Esophagus muscularis mucosa (tissue), 4 donors: ENCODE data around the gene FMNL1. TPM values are rescaled to one million over a fixed set of nuclear protein-coding genes. Genes with fewer than 3 reads are reported as not detected.

ENCODE experiments used
- DNase-seq: peaks from one replicate; pipeline ENCODE4 v3.0.0-alpha.2; 2017; ENCODE audit errors: extremely low spot score
- H3K27ac ChIP-seq, 4 donors: fragments of 200-600 bp; sonication (generic); replicated peaks in 1 of 4; 1 replicate in 3 of 4; 2 replicates in 1 of 4; pipeline ENCODE4 v1.5.1; 2016 to 2019; ENCODE audit warnings: mild to moderate bottlenecking in 1 of 4
- H3K27me3 ChIP-seq, 4 donors: fragments of 200-600 bp; sonication (generic); one replicate each; pipeline versions ENCODE4 v1.5.1 to v1.6.0; 2016 to 2019
- H3K36me3 ChIP-seq, 4 donors: fragments of 200-600 bp; sonication (generic); one replicate each; pipeline ENCODE4 v1.5.1; 2016 to 2019
- H3K4me1 ChIP-seq, 4 donors: fragments of 200-600 bp; sonication (generic); one replicate each; pipeline ENCODE4 v1.5.1; 2016 to 2019
- H3K4me3 ChIP-seq, 4 donors: fragments of 200-600 bp; sonication (generic); 1 replicate in 2 of 4; 2 replicates in 2 of 4; pipeline ENCODE4 v1.5.1; 2016 to 2019; ENCODE audit warnings: mild to moderate bottlenecking in 4 of 4, moderate library complexity in 1 of 4
- H3K9me3 ChIP-seq, 4 donors: fragments of 200-600 bp; sonication (generic); 1 replicate in 3 of 4; 2 replicates in 1 of 4; pipeline ENCODE4 v1.5.1; 2016 to 2019
- EP300 ChIP-seq: sonication (generic); formaldehyde crosslinking; IDR thresholded peaks from one replicate; pipeline ENCODE4 v1.6.1; 2017; ENCODE audit warnings: antibody characterized with exemption
- POLR2A ChIP-seq: fragments of 450-650 bp; IDR thresholded peaks from one replicate; pipeline ENCODE4 v1.6.1; 2017; ENCODE audit warnings: antibody characterized with exemption, moderate library complexity, mild to moderate bottlenecking, low read depth
- POLR2AphosphoS5 ChIP-seq, 2 donors: sonication (generic); formaldehyde crosslinking; IDR thresholded peaks; one replicate each; pipeline ENCODE4 v1.6.1; 2017; ENCODE audit warnings: antibody characterized with exemption in 2 of 2
- WGBS: methylation state at CpG from one replicate; pipeline ENCODE4 v1.1.5; 2018; 5-methylcytosine and 5-hydroxymethylcytosine counted together
- intact Hi-C: fragments of 100-400 bp; cut with DNase I; formaldehyde crosslinking; loops from one replicate; pipeline ENCODE4 v1.15.1; 2023
- total RNA-seq, 4 donors: library from RNA; depleted of rRNA; stranded (reverse); fragments of >200 nt; gene quantifications; one replicate each; pipeline versions ENCODE4 v1.1.0 to v1.2.1, GENCODE V29; 2016
- TF ChIP-seq, protein P1 (sequence below), 3 experiments: fragments of 200-600 bp in 2 of 3; fragments of 450-650 bp in 1 of 3; sonication (generic) in 2 of 3; IDR thresholded peaks; one replicate each; pipeline ENCODE4 v1.5.1; 2017 to 2019; ENCODE audit warnings: antibody characterized with exemption in 3 of 3, mild to moderate bottlenecking in 2 of 3, moderate library complexity in 1 of 3

The FMNL1 gene, protein sequence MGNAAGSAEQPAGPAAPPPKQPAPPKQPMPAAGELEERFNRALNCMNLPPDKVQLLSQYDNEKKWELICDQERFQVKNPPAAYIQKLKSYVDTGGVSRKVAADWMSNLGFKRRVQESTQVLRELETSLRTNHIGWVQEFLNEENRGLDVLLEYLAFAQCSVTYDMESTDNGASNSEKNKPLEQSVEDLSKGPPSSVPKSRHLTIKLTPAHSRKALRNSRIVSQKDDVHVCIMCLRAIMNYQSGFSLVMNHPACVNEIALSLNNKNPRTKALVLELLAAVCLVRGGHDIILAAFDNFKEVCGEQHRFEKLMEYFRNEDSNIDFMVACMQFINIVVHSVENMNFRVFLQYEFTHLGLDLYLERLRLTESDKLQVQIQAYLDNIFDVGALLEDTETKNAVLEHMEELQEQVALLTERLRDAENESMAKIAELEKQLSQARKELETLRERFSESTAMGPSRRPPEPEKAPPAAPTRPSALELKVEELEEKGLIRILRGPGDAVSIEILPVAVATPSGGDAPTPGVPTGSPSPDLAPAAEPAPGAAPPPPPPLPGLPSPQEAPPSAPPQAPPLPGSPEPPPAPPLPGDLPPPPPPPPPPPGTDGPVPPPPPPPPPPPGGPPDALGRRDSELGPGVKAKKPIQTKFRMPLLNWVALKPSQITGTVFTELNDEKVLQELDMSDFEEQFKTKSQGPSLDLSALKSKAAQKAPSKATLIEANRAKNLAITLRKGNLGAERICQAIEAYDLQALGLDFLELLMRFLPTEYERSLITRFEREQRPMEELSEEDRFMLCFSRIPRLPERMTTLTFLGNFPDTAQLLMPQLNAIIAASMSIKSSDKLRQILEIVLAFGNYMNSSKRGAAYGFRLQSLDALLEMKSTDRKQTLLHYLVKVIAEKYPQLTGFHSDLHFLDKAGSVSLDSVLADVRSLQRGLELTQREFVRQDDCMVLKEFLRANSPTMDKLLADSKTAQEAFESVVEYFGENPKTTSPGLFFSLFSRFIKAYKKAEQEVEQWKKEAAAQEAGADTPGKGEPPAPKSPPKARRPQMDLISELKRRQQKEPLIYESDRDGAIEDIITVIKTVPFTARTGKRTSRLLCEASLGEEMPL
- 10 to 100 TPM; 11.0 to 26.7 (median 19.6) TPM for total RNA-seq

DNA sequence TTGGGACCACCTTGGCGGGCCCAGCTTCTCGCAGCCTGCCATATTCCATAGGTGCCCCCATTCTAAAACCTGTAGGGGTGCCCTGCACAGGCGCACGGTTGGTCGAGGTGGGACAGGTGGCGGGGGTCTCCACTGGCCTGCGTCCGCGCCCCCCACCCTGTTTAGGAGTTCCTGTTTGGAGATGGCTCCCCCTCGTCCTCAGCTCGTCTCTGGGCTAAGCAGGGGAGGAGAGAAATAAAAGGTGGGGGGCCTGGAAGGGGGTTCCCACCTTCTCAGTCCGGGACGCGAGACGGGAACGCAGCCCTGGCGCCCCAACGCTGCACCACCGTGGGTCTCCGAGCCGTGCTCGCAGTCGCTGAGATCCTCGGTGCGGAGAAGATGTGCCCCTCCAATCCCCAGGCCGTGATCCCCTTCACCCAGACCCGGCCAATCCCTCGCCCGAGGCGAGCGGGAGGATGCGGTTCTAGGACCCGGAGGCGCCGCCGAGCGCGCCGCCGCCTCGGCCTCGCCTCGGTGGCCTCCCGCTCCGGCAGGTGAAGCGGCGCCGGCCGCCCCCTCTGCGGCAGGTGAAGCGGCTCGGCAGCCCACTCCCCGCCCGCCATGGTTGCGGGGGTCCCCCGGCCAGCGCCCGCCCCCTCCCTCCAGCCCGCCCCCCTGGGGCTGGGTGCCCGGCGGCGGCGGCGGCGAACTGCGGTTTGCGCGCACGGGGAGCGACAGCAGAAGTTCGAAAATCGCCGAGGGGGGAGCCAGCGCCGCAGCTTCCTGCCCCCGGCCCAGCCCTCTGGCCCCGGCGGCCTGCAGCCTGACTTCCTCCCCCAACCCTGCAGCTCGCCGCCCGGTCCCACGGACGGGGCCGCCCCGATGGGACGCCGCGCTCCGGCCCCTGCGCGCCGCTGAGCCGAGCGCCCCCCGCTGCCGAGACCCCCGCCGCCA is at the start of gene FMNL1:
Gene FMNL1, plus strand, starts transcription at position 805 of the 933 bp plus-strand sequence. CDS start 240 bp downstream, outside the sequence.
- TF ChIP-seq, protein P1, sequence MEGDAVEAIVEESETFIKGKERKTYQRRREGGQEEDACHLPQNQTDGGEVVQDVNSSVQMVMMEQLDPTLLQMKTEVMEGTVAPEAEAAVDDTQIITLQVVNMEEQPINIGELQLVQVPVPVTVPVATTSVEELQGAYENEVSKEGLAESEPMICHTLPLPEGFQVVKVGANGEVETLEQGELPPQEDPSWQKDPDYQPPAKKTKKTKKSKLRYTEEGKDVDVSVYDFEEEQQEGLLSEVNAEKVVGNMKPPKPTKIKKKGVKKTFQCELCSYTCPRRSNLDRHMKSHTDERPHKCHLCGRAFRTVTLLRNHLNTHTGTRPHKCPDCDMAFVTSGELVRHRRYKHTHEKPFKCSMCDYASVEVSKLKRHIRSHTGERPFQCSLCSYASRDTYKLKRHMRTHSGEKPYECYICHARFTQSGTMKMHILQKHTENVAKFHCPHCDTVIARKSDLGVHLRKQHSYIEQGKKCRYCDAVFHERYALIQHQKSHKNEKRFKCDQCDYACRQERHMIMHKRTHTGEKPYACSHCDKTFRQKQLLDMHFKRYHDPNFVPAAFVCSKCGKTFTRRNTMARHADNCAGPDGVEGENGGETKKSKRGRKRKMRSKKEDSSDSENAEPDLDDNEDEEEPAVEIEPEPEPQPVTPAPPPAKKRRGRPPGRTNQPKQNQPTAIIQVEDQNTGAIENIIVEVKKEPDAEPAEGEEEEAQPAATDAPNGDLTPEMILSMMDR (IDR thresholded peaks at IDR 0.05): peak in 1 of 3 experiments; percentile 2
- TF ChIP-seq POLR2AphosphoS5 (IDR thresholded peaks at IDR 0.05) (peak in 1 of 2 donors; percentile 11), POLR2A (no peak), EP300 (no peak)
- WGBS: 47% methylated on average over 7 of the region's 98 CpGs
- intact Hi-C loops: loop anchor here (5.0 kb wide), 1 partner anchor 51 kb away; no protein-coding TSS in a partner anchor
- Histone ChIP-seq H3K27me3 (peaks cover 0 to 43% (median 3%) of the 10 kb centered on the region in 4 donors), H3K27ac (peak within 1 kb of the TSS; percentile 59 to 77 (median 68)), H3K4me1 (peaks cover 40 to 58% (median 47%) of the 10 kb centered on the region in 4 donors), H3K36me3 (no peaks in the 10 kb centered on the region), H3K4me3 (peak within 1 kb of the TSS; percentile 61 to 83 (median 64)), H3K9me3 (no peaks in the 10 kb centered on the region)
- no peak for DNase-seq

DNA sequence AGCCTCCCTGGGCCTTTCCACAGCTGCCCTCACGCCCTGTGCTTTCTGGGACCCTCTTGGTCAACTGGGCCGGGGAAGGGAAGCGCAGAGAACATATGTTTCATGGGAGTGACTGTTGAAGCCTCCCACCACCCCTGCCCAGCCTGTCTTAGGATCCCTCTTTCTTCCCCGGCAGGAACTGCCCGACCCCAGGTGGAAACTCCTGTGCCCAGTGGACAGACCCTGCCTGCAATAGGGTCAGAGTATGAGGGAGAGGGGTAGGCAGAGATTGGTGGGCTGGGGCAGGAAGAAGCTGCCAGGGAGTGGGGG is 49.5 kb upstream of the FMNL1 start:
- WGBS: 57% methylated on average over 5 of the region's 5 CpGs

DNA sequence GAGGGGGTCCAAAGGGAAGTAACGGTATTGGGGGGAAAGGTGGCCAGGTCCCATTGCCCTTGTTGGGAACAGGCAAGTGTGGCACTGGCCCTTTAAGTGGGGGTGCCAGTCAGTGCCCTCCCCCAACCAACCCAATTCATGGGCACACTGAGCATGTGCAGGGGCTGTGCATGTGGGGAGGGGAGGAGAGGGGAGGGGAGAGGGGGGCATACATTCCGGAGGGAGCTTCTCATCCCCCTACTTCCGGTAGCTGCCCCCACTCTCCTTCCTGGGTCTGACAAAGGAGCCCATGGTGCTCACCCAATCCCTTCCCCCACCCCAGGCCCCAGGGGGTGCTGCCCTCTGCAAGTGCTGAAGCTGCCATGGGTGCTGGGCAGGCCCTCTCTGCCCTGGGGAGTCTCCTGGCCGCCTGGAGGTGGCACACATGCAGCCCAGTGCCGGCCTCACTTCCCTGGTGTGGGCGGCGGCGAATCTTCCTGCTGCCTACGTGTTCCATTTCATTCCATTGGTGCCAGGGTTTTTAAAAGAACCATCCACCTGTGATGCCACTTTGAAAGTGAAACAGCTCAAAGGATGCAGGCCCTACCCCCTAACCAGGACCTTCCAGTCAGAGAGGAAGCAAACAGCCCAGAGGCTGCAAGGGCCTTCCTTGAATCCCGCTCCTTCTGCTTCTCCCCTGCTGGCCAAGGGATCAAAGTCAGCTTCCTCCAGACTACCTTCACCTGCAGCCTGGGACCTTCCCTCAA is 49.0 kb upstream of the FMNL1 start:
- no peaks in the 10 kb centered on the region for H3K9me3 ChIP-seq
- peak overlapping the region; percentile 48 to 63 (median 52) for H3K4me3 ChIP-seq
- peaks cover 25 to 57% (median 54%) of the 10 kb centered on the region in 4 donors for H3K4me1 ChIP-seq
- peak overlapping the region; percentile 88 to 97 (median 90) for H3K27ac ChIP-seq
- WGBS: 27% methylated on average over 8 of the region's 10 CpGs
- intact Hi-C loops: no loop called here
- peaks cover 0 to 12% (median 10%) of the 10 kb centered on the region in 4 donors for H3K36me3 ChIP-seq
- no peaks in the 10 kb centered on the region for H3K27me3 ChIP-seq
- no peak for DNase-seq
- TF ChIP-seq EP300: no peak
- TF ChIP-seq POLR2A: no peak
- TF ChIP-seq POLR2AphosphoS5 (IDR thresholded peaks at IDR 0.05): peak; percentile 35 to 42
- TF ChIP-seq, protein P1 (IDR thresholded peaks at IDR 0.05): peak in 1 of 3 experiments; percentile 8

More for the DNA sequence above, 49.5 kb upstream of the FMNL1 start:
- intact Hi-C loops: no loop called here
- no peak for DNase-seq
- TF ChIP-seq EP300 (no peak), POLR2AphosphoS5 (IDR thresholded peaks at IDR 0.05) (no peak), POLR2A (no peak)
- TF ChIP-seq, protein P1 (IDR thresholded peaks at IDR 0.05): no peak
- Histone ChIP-seq H3K36me3 (peaks cover 0 to 12% (median 10%) of the 10 kb centered on the region in 4 donors), H3K27ac (peak overlapping the region; percentile 88 to 97 (median 90)), H3K4me1 (peaks cover 25 to 57% (median 54%) of the 10 kb centered on the region in 4 donors), H3K27me3 (no peaks in the 10 kb centered on the region), H3K4me3 (peak overlapping the region; percentile 48 to 63 (median 52)), H3K9me3 (no peaks in the 10 kb centered on the region)
